SW 1271 (cell line): ENCODE measurements around the gene GPR45.
"Not testable (repeated sequence)": the region's sequence is repeated elsewhere in the genome, so short reads cannot be mapped to it uniquely, and the experiment has no call there.

Source experiments
- DNase-seq, 2 experiments: peaks; one replicate each; lab custom pipeline; 2025; lab: John Stamatoyannopoulos, UW

Gene GPR45

GRCh38 chr2:105241443-105241842 is at the start of gene GPR45:
GPR45 (plus strand) TSS chr2:105241743; CDS start chr2:105241859, 116 bp downstream.
- DNase-seq, result no peak

- DNase-seq, result no peak
Observed at GRCh38 chr2:105194022-105194675, 47.4 kb upstream of the GPR45 start.

- no peak for DNase-seq
Observed at GRCh38 chr2:105196651-105197050, 44.9 kb upstream of the GPR45 start.

- DNase-seq, result no peak
Observed at GRCh38 chr2:105215586-105216192, 25.9 kb upstream of the GPR45 start.

GRCh38 chr2:105220604-105221003 is 20.9 kb upstream of the GPR45 start:
- no peak for DNase-seq

GRCh38 chr2:105224444-105224843 is 17.1 kb upstream of the GPR45 start:
- DNase-seq, result no peak

- no peak for DNase-seq
Observed at GRCh38 chr2:105231232-105231619, 10.3 kb upstream of the GPR45 start.

- DNase-seq, result peak; percentile 27 to 72
Observed at GRCh38 chr2:105235388-105236059, 6.0 kb upstream of the GPR45 start.

GRCh38 chr2:105236060-105236424 is 5.5 kb upstream of the GPR45 start:
- DNase-seq, result no peak

- no peak for DNase-seq
Observed at GRCh38 chr2:105237045-105237765, 4.3 kb upstream of the GPR45 start.

- DNase-seq, result no peak
Observed at GRCh38 chr2:105238664-105239240, 2.8 kb upstream of the GPR45 start.

- peak in 1 of 2 experiments; percentile 49 for DNase-seq
Observed at GRCh38 chr2:105239924-105240323, 1.6 kb upstream of the GPR45 start.

- DNase-seq, result no peak
Observed at GRCh38 chr2:105242286-105242993, 897 bp downstream of the GPR45 start.

- no peak for DNase-seq
Observed at GRCh38 chr2:105243961-105244360, 2.4 kb downstream of the GPR45 start.

GRCh38 chr2:105244451-105244850 is 2.9 kb downstream of the GPR45 start:
- no peak for DNase-seq

GRCh38 chr2:105248316-105249070 is 7.0 kb downstream of the GPR45 start:
- no peak for DNase-seq

- DNase-seq, result no peak
Observed at GRCh38 chr2:105249181-105249580, 7.6 kb downstream of the GPR45 start.

- no peak for DNase-seq
Observed at GRCh38 chr2:105249891-105250290, 8.3 kb downstream of the GPR45 start.

GRCh38 chr2:105251016-105251648 is 9.6 kb downstream of the GPR45 start:
- DNase-seq, result not testable (repeated sequence)

GRCh38 chr2:105252271-105252670 is 10.7 kb downstream of the GPR45 start:
- DNase-seq, result no peak
